CD14-positive monocyte (primary cell): ENCODE results near the gene CDK19. TPM values are rescaled to one million over a fixed set of nuclear protein-coding genes. Genes with fewer than 3 reads are reported as not detected.
A peak's percentile ranks its signal among the peaks of the same experiment; 100 is the strongest.

Experiments
- DNase-seq, 3 donors: peaks; one replicate each; pipeline ENCODE4 v3.0.0-alpha.2; 2011 to 2022
- H2AFZ ChIP-seq: 2 replicates; pipeline ENCODE4 v1.6.0; 2012; ENCODE audit warnings: mild to moderate bottlenecking, low read depth, low read length, inconsistent platforms; ENCODE audit not compliant: insufficient read depth, poor library complexity, severe bottlenecking
- H3K27ac ChIP-seq, 2 donors: 1 replicate in 1 of 2; 2 replicates in 1 of 2; pipeline ENCODE4 v1.5.1; 2012 to 2013; ENCODE audit warnings: low read length in 2 of 2, control low read depth in 1 of 2, inconsistent platforms in 1 of 2, low read depth in 1 of 2, mild to moderate bottlenecking in 1 of 2
- H3K27me3 ChIP-seq, 2 donors: one replicate each; pipeline versions ENCODE4 v1.6.0 to v1.6.1; 2011 to 2013; ENCODE audit warnings: low read length in 2 of 2; ENCODE audit not compliant: control insufficient read depth in 2 of 2, insufficient read depth in 2 of 2
- H3K36me3 ChIP-seq, 2 donors: replicated peaks in 1 of 2; 1 replicate in 1 of 2; 2 replicates in 1 of 2; pipeline versions ENCODE4 v1.5.1 to v1.6.1; 2012 to 2013; ENCODE audit warnings: low read length in 2 of 2, control low read depth in 1 of 2, inconsistent platforms in 1 of 2, mild to moderate bottlenecking in 1 of 2; ENCODE audit not compliant: insufficient read depth in 2 of 2, control insufficient read depth in 1 of 2
- H3K4me1 ChIP-seq, 2 donors: 1 replicate in 1 of 2; 2 replicates in 1 of 2; pipeline versions ENCODE4 v1.5.1 to v1.6.1; 2012 to 2013; ENCODE audit warnings: low read length in 2 of 2, control low read depth in 1 of 2, inconsistent platforms in 1 of 2, mild to moderate bottlenecking in 1 of 2, moderate library complexity in 1 of 2; ENCODE audit not compliant: insufficient read depth in 2 of 2, control insufficient read depth in 1 of 2
- H3K4me2 ChIP-seq: replicated peaks from 2 replicates; pipeline ENCODE3; 2012; ENCODE audit warnings: low read length, moderate library complexity, mild to moderate bottlenecking; ENCODE audit not compliant: poor library complexity, severe bottlenecking; ENCODE audit errors: extremely low read depth
- H3K4me3 ChIP-seq, 3 experiments: fragments of 200-600 bp in 1 of 3; sonication (generic) in 1 of 3; replicated peaks in 1 of 3; 1 replicate in 2 of 3; 2 replicates in 1 of 3; pipeline ENCODE4 v1.5.1; 2011 to 2013; ENCODE audit warnings: low read length in 3 of 3, mild to moderate bottlenecking in 3 of 3, control low read depth in 2 of 3, low read depth in 2 of 3, inconsistent platforms in 1 of 3, moderate library complexity in 1 of 3
- H3K79me2 ChIP-seq: 2 replicates; pipeline ENCODE4 v1.6.0; 2012; ENCODE audit warnings: mild to moderate bottlenecking, control low read depth, inconsistent platforms, low read length, moderate library complexity; ENCODE audit not compliant: insufficient read depth
- H3K9ac ChIP-seq: 2 replicates; pipeline ENCODE4 v1.6.0; 2017; ENCODE audit warnings: low read length, mild to moderate bottlenecking; ENCODE audit not compliant: insufficient read depth, poor library complexity, severe bottlenecking
- H3K9me3 ChIP-seq, 2 donors: replicated peaks in 1 of 2; 1 replicate in 1 of 2; 2 replicates in 1 of 2; pipeline versions ENCODE4 v1.5.1 to v1.6.1; 2012 to 2013; ENCODE audit warnings: low read length in 2 of 2, control low read depth in 1 of 2; ENCODE audit not compliant: control insufficient read depth in 1 of 2, insufficient read depth in 1 of 2
- H4K20me1 ChIP-seq: 2 replicates; pipeline ENCODE4 v1.6.0; 2012; ENCODE audit warnings: mild to moderate bottlenecking, low read length, control low read depth, moderate library complexity; ENCODE audit not compliant: insufficient read depth
- H3K27ac Mint-ChIP-seq, 7 donors: one replicate each; pipeline ENCODE4 v1.8.0; 2020; ENCODE audit warnings: mild to moderate bottlenecking in 7 of 7, mixed read lengths in 7 of 7, moderate library complexity in 6 of 7, inconsistent platforms in 2 of 7
- H3K27me3 Mint-ChIP-seq, 3 donors: one replicate each; pipeline ENCODE4 v1.8.0; 2021 to 2022; ENCODE audit warnings: low read depth in 3 of 3, mild to moderate bottlenecking in 3 of 3, mixed read lengths in 3 of 3, moderate library complexity in 3 of 3, inconsistent platforms in 1 of 3
- H3K36me3 Mint-ChIP-seq, 2 donors: one replicate each; pipeline ENCODE4 v1.8.0; 2020; ENCODE audit warnings: mixed read lengths in 2 of 2, inconsistent platforms in 1 of 2, mild to moderate bottlenecking in 1 of 2
- H3K4me1 Mint-ChIP-seq: one replicate; pipeline ENCODE4 v1.8.0; 2020; ENCODE audit warnings: mild to moderate bottlenecking, mixed read lengths
- H3K4me3 Mint-ChIP-seq, 2 donors: one replicate each; pipeline ENCODE4 v1.8.0; 2020; ENCODE audit warnings: mild to moderate bottlenecking in 2 of 2, mixed read lengths in 2 of 2, moderate library complexity in 1 of 2
- H3K9me3 Mint-ChIP-seq, 7 donors: one replicate each; pipeline ENCODE4 v1.8.0; 2020 to 2022; ENCODE audit warnings: mixed read lengths in 7 of 7, mild to moderate bottlenecking in 6 of 7, moderate library complexity in 6 of 7, inconsistent platforms in 2 of 7
- WGBS: methylation state at CpG from one replicate; pipeline ENCODE4 v1.1.5; 2013; ENCODE audit warnings: missing lambda C conversion rate; ENCODE audit not compliant: insufficient coverage; 5-methylcytosine and 5-hydroxymethylcytosine counted together
- intact Hi-C, 2 donors: fragments of 100-400 bp; cut with micrococcal nuclease; formaldehyde crosslinking; loops; one replicate each; pipeline versions ENCODE4 v1.15.0 to v1.15.1; 2023
- polyA plus RNA-seq, 3 donors: library from polyadenylated mRNA; depleted of rRNA in 1 of 3; unstranded in 2 of 3; stranded (reverse) in 1 of 3; fragments of 300-500 nt in 2 of 3; fragments of >200 nt in 1 of 3; fragmentation: Illumina TruSeq in 2 of 3; gene quantifications; 1 replicate in 2 of 3; 2 replicates in 1 of 3; pipeline ENCODE4 v1.2.3, GENCODE V29; 2012 to 2021
- TF ChIP-seq, protein P1 (sequence below): fragments of 200-600 bp; IDR thresholded peaks from one replicate; pipeline ENCODE4 v1.8.0; 2022; ENCODE audit warnings: antibody characterized with exemption, mild to moderate bottlenecking

Gene CDK19
- polyA plus RNA-seq, 3 donors, result 2.7 to 12.0 (median 3.9) TPM

DNA sequence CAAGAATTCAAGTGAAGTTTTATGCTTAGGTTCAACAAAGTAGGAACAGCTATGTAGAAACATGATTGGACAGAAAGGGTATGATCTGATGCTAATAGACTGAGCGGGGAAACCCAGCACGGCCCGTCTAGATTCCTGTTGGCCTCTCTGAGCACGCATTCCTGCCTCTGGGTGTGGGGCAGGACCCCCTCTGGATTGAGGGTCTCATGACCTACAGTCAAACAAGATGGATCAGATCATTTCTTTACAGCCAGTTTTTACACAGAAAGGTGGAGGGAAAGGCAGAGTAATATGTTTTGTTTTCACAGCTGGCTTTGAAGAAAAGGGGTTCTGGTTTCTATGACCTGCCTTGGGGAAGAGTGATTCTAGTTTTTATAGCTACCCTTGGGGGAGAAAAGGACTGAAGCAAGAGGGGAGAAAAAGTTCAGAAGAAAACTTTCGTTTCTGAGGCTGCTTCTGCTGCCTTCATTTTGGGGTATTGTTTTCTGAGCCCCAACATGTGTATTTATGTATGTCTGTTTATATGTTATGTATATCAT, 239.3 kb downstream of the CDK19 start:
- Histone ChIP-seq H4K20me1 (no peaks in the 10 kb centered on the region), H3K36me3 (no peaks in the 10 kb centered on the region), H3K4me2 (no peak overlapping the region), H3K9ac (no peak overlapping the region), H3K4me1 (no peaks in the 10 kb centered on the region), H3K4me3 (no peak overlapping the region), H3K27me3 (no peaks in the 10 kb centered on the region), H2AFZ (no peak overlapping the region), H3K9me3 (no peaks in the 10 kb centered on the region), H3K79me2 (no peaks in the 10 kb centered on the region), H3K27ac (no peak overlapping the region)
- DNase-seq, result no peak
- Mint-ChIP-seq H3K9me3 (peaks cover 0 to 7% (median 3%) of the 10 kb centered on the region in 7 donors), H3K27me3 (peaks cover 0 to 2% (median 0%) of the 10 kb centered on the region in 3 donors), H3K36me3 (no peaks in the 10 kb centered on the region), H3K4me3 (no peak overlapping the region), H3K4me1 (no peaks in the 10 kb centered on the region), H3K27ac (peak overlapping the region in 1 of 7 donors; percentile 6)
- TF ChIP-seq, protein P1, sequence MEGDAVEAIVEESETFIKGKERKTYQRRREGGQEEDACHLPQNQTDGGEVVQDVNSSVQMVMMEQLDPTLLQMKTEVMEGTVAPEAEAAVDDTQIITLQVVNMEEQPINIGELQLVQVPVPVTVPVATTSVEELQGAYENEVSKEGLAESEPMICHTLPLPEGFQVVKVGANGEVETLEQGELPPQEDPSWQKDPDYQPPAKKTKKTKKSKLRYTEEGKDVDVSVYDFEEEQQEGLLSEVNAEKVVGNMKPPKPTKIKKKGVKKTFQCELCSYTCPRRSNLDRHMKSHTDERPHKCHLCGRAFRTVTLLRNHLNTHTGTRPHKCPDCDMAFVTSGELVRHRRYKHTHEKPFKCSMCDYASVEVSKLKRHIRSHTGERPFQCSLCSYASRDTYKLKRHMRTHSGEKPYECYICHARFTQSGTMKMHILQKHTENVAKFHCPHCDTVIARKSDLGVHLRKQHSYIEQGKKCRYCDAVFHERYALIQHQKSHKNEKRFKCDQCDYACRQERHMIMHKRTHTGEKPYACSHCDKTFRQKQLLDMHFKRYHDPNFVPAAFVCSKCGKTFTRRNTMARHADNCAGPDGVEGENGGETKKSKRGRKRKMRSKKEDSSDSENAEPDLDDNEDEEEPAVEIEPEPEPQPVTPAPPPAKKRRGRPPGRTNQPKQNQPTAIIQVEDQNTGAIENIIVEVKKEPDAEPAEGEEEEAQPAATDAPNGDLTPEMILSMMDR, result no peak
- intact Hi-C loops, result no loop called here
- WGBS, result no CpG with 5 or more reads among the region's 5 CpGs

DNA sequence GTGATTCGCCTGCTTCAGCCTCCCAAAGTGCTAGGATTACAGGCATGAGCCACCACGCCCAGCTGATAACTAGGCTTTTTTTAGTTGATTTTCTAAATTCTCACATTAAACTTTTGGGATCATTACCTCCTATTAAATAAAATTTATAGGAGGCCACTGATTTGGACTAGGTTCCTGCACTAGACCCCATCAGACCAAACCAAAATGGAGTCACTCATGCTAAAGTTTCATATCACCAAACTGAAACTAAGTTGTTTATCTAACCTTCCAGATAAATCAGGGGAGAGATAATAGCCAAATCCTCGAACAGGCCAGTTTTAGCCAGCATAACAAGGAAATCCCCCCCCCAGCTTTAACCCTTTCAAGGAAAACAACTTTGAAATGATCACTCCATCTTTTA, 240.5 kb downstream of the CDK19 start:
- DNase-seq, result no peak
- H3K36me3 ChIP-seq, result no peaks in the 10 kb centered on the region
- H3K36me3 Mint-ChIP-seq, result no peaks in the 10 kb centered on the region

More for the DNA sequence above, 240.5 kb downstream of the CDK19 start:
- Mint-ChIP-seq H3K27me3 (peaks cover 0 to 2% (median 0%) of the 10 kb centered on the region in 3 donors), H3K4me1 (no peaks in the 10 kb centered on the region), H3K27ac (no peak overlapping the region), H3K4me3 (no peak overlapping the region), H3K9me3 (peaks cover 0 to 7% (median 3%) of the 10 kb centered on the region in 7 donors)
- Histone ChIP-seq H3K4me3 (no peak overlapping the region), H4K20me1 (no peaks in the 10 kb centered on the region), H3K27me3 (no peaks in the 10 kb centered on the region), H3K27ac (no peak overlapping the region), H3K4me1 (no peaks in the 10 kb centered on the region), H3K9ac (no peak overlapping the region), H3K4me2 (no peak overlapping the region), H3K79me2 (no peaks in the 10 kb centered on the region), H2AFZ (no peak overlapping the region), H3K9me3 (no peaks in the 10 kb centered on the region)
- intact Hi-C loops, result no loop called here
- no CpG with 5 or more reads among the region's 3 CpGs for WGBS
- TF ChIP-seq, protein P1, result no peak
